ENCODE measurements around the gene SF3B6.

DNA sequence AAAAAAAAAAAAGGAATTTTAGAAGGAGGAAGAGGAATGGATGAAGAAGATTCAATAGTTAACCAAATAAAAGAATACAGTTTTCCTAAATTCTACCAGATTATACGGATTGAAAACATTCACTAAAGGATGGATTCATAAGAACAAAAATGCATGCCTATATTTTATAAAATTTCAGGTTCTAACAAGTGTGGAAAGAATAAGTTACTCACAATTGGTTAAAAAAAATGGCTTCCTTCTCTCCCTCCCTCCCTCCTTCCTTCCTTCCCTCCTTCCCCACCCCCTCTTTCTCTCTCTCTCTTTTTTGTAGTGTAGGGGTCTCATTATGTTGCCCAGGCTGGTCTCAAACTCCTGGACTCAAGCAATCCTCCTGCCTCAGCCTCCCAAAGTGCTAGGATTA lies 10.1 kb upstream of the SF3B6 start:
- TF ChIP-seq, protein P1, sequence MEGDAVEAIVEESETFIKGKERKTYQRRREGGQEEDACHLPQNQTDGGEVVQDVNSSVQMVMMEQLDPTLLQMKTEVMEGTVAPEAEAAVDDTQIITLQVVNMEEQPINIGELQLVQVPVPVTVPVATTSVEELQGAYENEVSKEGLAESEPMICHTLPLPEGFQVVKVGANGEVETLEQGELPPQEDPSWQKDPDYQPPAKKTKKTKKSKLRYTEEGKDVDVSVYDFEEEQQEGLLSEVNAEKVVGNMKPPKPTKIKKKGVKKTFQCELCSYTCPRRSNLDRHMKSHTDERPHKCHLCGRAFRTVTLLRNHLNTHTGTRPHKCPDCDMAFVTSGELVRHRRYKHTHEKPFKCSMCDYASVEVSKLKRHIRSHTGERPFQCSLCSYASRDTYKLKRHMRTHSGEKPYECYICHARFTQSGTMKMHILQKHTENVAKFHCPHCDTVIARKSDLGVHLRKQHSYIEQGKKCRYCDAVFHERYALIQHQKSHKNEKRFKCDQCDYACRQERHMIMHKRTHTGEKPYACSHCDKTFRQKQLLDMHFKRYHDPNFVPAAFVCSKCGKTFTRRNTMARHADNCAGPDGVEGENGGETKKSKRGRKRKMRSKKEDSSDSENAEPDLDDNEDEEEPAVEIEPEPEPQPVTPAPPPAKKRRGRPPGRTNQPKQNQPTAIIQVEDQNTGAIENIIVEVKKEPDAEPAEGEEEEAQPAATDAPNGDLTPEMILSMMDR (IDR thresholded peaks at IDR 0.05), result no peak
- TF ChIP-seq POLR2AphosphoS5 (IDR thresholded peaks at IDR 0.05), result no peak
- no peak for TF ChIP-seq POLR2A (IDR thresholded peaks at IDR 0.05)

Data from breast epithelium (tissue), 3 donors.